ENCODE results near the gene NCAM1.

- TF ChIP-seq CTCF (conservative IDR thresholded peaks at IDR 0.05; ENCODE audit: low read depth, low read length), result no peak
- TF ChIP-seq EZH2 (IDR thresholded peaks at IDR 0.05; ENCODE audit: borderline replicate concordance, low read depth, low read length, poor library complexity, severe bottlenecking), result no peak
Measured at GRCh38 chr11:113322158-113322557, 360.9 kb downstream of the NCAM1 start.
